ENCODE data around the gene ANKFY1. TPM values are rescaled to one million over a fixed set of nuclear protein-coding genes. Genes with fewer than 3 reads are reported as not detected.

Gene ANKFY1
- total RNA-seq, 1 experiment from 2014 or later, result 46.8 TPM

DNA sequence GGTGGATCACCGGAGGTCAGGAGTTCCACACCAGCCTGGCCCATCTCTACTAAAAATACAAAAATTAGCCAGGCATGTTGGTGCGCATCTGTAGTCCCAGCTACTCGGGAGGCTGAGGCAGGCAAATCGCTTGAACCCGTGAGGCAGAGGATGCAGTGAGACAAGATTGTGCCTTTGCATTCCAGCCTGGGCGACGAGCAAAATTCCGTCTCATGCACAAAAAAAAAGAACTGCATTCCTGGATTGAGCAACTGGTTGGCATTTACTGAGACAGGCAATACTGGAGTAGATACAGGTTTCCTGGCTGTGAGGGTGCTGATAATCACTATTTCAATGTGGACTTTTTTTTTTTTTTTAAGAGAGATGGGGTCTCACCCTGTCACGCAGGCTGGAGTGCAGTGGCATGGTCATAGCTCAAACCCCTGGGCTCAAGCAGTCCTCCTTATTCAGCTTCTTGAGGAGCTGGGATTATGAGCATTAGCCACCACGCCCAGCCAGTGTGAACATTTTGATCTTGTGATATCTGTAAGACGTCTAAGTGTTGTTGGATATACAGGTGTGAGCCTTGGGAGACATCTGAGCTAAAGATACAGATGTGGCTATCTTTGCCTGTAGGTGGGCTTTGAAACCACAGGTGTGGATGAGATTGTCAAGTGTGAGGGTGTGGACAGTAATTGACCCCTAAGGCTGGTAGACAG lies 115.0 kb downstream of the ANKFY1 start:
- Mint-ChIP-seq H3K4me3 (no peak overlapping the region), H3K36me3 (no peaks in the 10 kb centered on the region), H3K9me3 (no peaks in the 10 kb centered on the region), H3K27me3 (ENCODE audit: low read depth) (no peaks in the 10 kb centered on the region), H3K27ac (no peak overlapping the region), H3K4me1 (no peaks in the 10 kb centered on the region; the same call in 1 of the 2 replicates)
- ATAC-seq (no peak), DNase-seq (ENCODE audit: low spot score) (no peak)
- CTCF ChIA-PET, result no interaction called here
- POLR2A ChIA-PET, result no interaction called here
- TF ChIP-seq GRHL2 (CRISPR knock-in tag; IDR thresholded peaks at IDR 0.05; ENCODE audit: insufficient replicate concordance, severe bottlenecking), result no peak
- TF ChIP-seq, protein P1, sequence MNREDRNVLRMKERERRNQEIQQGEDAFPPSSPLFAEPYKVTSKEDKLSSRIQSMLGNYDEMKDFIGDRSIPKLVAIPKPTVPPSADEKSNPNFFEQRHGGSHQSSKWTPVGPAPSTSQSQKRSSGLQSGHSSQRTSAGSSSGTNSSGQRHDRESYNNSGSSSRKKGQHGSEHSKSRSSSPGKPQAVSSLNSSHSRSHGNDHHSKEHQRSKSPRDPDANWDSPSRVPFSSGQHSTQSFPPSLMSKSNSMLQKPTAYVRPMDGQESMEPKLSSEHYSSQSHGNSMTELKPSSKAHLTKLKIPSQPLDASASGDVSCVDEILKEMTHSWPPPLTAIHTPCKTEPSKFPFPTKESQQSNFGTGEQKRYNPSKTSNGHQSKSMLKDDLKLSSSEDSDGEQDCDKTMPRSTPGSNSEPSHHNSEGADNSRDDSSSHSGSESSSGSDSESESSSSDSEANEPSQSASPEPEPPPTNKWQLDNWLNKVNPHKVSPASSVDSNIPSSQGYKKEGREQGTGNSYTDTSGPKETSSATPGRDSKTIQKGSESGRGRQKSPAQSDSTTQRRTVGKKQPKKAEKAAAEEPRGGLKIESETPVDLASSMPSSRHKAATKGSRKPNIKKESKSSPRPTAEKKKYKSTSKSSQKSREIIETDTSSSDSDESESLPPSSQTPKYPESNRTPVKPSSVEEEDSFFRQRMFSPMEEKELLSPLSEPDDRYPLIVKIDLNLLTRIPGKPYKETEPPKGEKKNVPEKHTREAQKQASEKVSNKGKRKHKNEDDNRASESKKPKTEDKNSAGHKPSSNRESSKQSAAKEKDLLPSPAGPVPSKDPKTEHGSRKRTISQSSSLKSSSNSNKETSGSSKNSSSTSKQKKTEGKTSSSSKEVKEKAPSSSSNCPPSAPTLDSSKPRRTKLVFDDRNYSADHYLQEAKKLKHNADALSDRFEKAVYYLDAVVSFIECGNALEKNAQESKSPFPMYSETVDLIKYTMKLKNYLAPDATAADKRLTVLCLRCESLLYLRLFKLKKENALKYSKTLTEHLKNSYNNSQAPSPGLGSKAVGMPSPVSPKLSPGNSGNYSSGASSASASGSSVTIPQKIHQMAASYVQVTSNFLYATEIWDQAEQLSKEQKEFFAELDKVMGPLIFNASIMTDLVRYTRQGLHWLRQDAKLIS (CRISPR knock-in tag; IDR thresholded peaks at IDR 0.05; ENCODE audit: borderline replicate concordance), result no peak
- TF ChIP-seq, protein P2, sequence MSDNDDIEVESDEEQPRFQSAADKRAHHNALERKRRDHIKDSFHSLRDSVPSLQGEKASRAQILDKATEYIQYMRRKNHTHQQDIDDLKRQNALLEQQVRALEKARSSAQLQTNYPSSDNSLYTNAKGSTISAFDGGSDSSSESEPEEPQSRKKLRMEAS (CRISPR knock-in tag; IDR thresholded peaks at IDR 0.05), result no peak
- TF ChIP-seq KAT7 (CRISPR knock-in tag; IDR thresholded peaks at IDR 0.05; ENCODE audit: borderline replicate concordance), result no peak
- TF ChIP-seq, protein P3, sequence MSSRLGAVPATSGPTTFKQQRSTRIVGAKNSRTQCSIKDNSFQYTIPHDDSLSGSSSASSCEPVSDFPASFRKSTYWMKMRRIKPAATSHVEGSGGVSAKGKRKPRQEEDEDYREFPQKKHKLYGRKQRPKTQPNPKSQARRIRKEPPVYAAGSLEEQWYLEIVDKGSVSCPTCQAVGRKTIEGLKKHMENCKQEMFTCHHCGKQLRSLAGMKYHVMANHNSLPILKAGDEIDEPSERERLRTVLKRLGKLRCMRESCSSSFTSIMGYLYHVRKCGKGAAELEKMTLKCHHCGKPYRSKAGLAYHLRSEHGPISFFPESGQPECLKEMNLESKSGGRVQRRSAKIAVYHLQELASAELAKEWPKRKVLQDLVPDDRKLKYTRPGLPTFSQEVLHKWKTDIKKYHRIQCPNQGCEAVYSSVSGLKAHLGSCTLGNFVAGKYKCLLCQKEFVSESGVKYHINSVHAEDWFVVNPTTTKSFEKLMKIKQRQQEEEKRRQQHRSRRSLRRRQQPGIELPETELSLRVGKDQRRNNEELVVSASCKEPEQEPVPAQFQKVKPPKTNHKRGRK (CRISPR knock-in tag; IDR thresholded peaks at IDR 0.05; ENCODE audit: borderline replicate concordance), result no peak
- no peak for TF ChIP-seq ETV6 (CRISPR knock-in tag; IDR thresholded peaks at IDR 0.05)
- no peak for TF ChIP-seq TEAD1 (CRISPR knock-in tag; IDR thresholded peaks at IDR 0.05)
- TF ChIP-seq, protein P4, sequence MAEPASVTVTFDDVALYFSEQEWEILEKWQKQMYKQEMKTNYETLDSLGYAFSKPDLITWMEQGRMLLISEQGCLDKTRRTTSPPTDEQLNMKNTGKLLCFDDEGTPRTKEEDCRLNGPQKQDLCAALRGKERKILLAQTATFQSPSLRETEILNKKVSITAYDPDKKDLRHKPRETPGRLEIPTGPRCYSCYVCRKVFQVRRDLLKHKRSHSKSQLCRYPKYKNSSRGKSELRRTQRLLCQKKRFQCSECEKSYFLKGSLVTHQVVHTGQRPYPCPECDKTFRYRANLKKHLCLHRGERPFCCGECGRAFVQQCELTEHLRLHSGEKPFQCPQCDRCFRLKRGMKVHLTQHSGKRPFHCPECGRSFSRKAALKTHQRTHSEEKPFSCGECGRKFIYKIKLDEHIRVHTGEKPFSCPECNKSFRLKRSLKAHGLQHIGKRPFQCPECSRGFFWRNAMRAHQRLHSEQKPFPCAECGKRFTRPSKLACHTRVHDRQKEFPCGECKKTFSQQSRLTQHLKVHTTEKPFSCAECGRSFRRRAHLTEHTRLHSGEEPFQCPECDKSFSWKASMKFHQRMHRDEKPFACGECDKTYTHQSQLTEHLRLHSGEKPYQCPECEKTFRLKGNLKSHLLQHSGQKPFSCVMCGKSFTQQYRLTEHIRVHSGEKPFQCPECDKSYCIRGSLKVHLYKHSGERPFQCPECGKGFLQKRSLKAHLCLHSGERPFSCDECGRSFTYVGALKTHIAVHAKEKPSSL (CRISPR knock-in tag; conservative IDR thresholded peaks at IDR 0.05), result no peak
- no peak for TF ChIP-seq ATF1 (CRISPR knock-in tag; IDR thresholded peaks at IDR 0.05)

DNA sequence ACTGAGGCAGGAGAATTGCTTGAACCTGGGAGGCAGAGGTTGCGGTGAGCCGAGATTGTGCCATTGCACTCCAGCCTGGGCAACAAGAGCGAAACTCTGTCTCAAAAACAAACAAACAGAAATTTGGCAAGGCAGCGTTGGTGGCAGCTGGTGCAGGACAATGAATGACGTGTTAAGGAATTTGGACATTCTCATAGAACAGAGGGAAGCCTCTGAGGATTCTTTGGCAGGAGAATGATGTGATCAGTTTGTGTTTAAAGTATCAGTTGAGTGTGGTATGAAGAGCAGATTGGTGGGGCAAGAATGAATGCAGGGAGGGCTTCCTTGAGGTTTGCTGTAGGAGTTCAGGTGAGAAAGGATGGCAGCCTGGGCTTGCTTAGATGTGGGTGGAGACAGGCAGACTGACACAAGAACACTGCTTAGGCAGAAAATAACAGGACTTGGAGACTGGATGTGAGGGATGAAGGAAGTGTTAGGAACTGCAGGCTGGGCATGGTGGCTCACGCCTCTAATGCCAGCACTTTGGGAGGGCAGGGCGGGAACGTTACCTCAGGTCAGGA lies 115.9 kb downstream of the ANKFY1 start:
- ChIA-PET POLR2A (no interaction called here), CTCF (interaction anchor here (0.7 kb wide), 1 partner anchor 9 kb away, joined by 3 read pairs; no protein-coding TSS in a partner anchor)
- H3K4me1 Mint-ChIP-seq, result no peaks in the 10 kb centered on the region; the same call in 1 of the 2 replicates
- H3K27me3 Mint-ChIP-seq (ENCODE audit: low read depth), result no peaks in the 10 kb centered on the region
- no peak for ATAC-seq
- no peaks in the 10 kb centered on the region for H3K9me3 Mint-ChIP-seq
- H3K27ac Mint-ChIP-seq, result no peak overlapping the region
- TF ChIP-seq NFE2L1 (CRISPR knock-in tag; IDR thresholded peaks at IDR 0.05) (no peak), NFYB (CRISPR knock-in tag; conservative IDR thresholded peaks at IDR 0.05; ENCODE audit: low read depth) (no peak), OVOL2 (CRISPR knock-in tag; IDR thresholded peaks at IDR 0.05; ENCODE audit: borderline replicate concordance) (no peak)
- TF ChIP-seq, protein P5, sequence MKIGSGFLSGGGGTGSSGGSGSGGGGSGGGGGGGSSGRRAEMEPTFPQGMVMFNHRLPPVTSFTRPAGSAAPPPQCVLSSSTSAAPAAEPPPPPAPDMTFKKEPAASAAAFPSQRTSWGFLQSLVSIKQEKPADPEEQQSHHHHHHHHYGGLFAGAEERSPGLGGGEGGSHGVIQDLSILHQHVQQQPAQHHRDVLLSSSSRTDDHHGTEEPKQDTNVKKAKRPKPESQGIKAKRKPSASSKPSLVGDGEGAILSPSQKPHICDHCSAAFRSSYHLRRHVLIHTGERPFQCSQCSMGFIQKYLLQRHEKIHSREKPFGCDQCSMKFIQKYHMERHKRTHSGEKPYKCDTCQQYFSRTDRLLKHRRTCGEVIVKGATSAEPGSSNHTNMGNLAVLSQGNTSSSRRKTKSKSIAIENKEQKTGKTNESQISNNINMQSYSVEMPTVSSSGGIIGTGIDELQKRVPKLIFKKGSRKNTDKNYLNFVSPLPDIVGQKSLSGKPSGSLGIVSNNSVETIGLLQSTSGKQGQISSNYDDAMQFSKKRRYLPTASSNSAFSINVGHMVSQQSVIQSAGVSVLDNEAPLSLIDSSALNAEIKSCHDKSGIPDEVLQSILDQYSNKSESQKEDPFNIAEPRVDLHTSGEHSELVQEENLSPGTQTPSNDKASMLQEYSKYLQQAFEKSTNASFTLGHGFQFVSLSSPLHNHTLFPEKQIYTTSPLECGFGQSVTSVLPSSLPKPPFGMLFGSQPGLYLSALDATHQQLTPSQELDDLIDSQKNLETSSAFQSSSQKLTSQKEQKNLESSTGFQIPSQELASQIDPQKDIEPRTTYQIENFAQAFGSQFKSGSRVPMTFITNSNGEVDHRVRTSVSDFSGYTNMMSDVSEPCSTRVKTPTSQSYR (CRISPR knock-in tag; IDR thresholded peaks at IDR 0.05), result no peak
- TF ChIP-seq, protein P6, sequence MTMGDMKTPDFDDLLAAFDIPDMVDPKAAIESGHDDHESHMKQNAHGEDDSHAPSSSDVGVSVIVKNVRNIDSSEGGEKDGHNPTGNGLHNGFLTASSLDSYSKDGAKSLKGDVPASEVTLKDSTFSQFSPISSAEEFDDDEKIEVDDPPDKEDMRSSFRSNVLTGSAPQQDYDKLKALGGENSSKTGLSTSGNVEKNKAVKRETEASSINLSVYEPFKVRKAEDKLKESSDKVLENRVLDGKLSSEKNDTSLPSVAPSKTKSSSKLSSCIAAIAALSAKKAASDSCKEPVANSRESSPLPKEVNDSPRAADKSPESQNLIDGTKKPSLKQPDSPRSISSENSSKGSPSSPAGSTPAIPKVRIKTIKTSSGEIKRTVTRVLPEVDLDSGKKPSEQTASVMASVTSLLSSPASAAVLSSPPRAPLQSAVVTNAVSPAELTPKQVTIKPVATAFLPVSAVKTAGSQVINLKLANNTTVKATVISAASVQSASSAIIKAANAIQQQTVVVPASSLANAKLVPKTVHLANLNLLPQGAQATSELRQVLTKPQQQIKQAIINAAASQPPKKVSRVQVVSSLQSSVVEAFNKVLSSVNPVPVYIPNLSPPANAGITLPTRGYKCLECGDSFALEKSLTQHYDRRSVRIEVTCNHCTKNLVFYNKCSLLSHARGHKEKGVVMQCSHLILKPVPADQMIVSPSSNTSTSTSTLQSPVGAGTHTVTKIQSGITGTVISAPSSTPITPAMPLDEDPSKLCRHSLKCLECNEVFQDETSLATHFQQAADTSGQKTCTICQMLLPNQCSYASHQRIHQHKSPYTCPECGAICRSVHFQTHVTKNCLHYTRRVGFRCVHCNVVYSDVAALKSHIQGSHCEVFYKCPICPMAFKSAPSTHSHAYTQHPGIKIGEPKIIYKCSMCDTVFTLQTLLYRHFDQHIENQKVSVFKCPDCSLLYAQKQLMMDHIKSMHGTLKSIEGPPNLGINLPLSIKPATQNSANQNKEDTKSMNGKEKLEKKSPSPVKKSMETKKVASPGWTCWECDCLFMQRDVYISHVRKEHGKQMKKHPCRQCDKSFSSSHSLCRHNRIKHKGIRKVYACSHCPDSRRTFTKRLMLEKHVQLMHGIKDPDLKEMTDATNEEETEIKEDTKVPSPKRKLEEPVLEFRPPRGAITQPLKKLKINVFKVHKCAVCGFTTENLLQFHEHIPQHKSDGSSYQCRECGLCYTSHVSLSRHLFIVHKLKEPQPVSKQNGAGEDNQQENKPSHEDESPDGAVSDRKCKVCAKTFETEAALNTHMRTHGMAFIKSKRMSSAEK (CRISPR knock-in tag; IDR thresholded peaks at IDR 0.05; ENCODE audit: borderline replicate concordance), result no peak
- H3K4me3 Mint-ChIP-seq, result no peak overlapping the region
- no peaks in the 10 kb centered on the region for H3K36me3 Mint-ChIP-seq
- DNase-seq (ENCODE audit: low spot score), result no peak
